Kidney capillary endothelial cell (primary cell): Measurements from ENCODE around the gene FSTL3.
"Not testable (repeated sequence)": the region's sequence is repeated elsewhere in the genome, so short reads cannot be mapped to it uniquely, and the experiment has no call there.

Experiments used
- DNase-seq: peaks from one replicate; pipeline ENCODE4 v3.0.0-alpha.2; 2018; ENCODE audit warnings: low spot score

FSTL3 gene

DNA sequence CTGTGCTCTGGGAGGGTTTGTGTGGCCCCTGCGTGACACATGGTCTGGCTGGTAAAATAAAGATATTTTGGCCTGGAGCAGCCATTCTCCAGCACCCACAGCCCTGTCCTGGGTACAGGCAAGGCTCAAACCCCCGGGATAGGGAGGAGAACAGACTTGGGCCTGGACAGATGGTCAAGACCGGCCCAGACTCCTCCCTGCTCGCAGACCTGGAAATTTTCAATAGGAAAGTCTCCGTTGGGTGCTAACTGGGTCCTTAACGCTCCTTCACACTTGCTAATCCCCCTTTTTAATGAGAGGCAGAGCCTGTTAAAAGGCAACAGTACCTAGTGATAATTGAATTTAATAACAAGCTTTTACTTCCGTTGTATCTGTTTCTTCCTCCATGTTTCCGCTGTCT lies 35.1 kb downstream of the FSTL3 start:
- DNase-seq: no peak

DNA sequence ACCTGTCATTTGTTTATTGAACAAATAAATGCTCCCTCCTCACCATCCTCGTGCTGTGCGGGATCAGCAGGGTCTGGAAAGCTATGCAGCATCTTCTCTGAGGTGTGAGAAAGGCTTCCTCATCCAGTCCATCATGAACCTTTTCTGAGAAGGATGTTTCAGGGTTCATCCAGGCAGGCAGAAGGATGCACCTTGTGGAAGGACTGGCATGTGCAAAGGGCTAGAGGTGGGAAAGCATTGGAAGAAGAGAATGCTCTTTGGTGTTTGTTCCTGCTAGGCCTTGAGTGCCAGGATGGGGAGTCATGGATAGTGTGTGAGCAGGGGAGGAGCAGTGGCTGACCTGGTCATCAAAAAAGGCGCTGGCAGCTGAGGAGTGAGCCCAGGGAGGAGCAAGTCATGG lies 39.2 kb downstream of the FSTL3 start:
- DNase-seq: no peak

DNA sequence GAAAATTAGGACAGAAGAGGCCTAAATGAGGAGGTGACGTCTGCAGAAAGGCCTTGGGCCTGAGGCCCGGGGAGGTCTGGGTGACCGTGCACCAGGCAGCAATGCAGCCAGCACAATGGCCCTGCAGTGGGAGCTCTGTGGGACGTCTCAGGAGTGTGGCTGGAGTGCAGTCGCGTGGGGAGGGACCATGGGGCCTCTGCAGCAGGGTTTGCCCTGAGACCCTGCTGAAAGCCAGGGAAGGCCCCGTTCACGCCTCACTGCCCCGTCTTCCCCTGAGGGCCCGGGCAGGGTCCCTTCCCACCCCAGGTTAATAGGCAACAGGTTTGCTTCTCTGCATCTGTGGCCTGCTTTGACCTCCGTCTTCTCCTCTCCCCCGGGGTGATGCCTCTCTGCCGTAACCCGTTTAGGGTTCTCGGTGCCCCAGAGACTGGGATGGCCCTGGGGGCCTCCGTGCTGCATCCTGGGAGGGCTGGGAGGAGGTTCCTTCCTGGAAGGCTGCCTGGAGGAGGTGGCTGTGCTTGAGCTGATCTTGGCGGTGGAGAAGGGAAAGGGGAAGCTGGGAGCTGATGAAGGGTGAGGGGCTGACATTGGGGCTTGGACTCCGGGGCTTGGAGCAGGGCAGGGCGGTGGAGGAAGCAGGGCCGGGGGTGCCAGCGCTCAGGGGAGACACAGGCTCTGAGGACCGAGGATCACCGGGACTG lies 42.2 kb downstream of the FSTL3 start:
- DNase-seq: no peak

- DNase-seq: no peak
Observed at GRCh38 chr19:718991-719512, 42.9 kb downstream of the FSTL3 start.

DNA sequence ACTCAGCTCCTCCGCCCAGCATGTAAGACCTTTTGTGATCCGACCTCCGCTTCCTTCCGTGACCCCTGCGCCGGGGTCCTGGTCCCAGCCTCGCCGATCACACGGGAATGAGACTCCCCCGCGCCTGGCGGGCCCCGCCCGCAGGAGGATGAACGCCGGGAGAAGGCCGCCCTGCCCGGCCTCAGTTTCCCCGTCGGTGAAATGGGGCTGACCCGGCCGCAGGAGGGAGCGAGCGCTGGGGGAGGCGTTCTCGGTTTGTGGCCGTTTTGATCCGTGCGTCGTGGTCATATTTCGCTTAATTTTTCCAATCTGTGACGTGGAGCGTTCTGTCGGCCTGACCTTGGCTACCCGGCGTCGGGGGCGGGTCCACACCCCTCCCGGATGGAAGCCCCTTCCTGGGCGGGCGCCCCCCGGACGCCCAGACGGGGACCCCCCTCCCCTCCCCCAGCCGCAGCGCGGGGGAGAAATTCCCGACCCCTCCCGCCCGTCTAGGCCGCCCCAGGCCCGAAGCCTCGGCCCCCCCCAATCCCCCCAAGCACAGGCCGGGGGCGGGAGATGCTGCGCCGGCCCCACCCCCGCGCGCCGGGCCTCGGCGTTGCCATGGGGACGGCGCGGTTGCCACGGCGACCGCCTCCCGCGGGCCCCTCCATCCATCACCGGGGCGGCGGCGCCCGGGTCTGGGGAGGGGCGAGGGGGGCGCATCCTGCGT lies 43.6 kb downstream of the FSTL3 start:
- no peak for DNase-seq

DNA sequence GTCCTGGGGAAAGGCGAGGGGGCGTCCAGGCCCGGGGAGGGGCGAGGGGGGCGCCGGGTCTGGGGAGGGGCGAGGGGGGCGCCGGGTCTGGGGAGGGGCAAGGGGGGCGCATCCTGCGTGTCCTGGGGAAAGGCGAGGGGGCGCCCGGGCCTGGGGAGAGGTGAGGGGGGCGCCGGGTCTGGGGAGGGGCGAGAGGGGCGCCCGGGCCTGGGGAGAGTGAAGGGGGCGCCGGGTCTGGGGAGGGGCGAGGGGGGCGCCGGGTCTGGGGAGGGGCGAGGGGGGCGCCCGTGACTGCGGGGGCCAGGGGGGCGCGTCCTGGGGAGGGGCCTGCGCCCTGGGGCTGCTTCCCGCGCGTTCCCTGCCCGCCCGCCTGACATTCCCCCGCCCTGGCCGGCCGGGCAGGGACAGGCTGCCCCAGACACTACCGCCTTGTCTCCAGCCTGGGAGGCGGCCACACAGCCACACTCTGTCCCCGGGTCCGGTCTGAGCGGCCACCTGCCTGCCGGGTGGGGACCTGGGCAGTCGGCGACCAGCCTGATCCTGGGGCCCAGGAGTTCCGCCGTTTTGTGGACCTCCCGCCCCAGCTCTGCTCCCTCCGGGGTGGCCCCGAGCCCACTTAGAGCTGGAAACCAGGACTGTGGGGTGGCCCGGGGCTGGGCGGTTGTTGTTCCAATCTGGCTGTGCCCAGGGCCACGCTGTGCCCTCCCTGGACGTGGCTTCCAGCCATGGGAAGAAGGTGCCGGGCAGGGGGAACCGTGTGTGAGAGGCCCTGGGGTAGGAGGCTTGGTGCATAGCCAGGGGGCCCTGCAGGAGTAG lies 44.4 kb downstream of the FSTL3 start:
- DNase-seq: no peak

DNA sequence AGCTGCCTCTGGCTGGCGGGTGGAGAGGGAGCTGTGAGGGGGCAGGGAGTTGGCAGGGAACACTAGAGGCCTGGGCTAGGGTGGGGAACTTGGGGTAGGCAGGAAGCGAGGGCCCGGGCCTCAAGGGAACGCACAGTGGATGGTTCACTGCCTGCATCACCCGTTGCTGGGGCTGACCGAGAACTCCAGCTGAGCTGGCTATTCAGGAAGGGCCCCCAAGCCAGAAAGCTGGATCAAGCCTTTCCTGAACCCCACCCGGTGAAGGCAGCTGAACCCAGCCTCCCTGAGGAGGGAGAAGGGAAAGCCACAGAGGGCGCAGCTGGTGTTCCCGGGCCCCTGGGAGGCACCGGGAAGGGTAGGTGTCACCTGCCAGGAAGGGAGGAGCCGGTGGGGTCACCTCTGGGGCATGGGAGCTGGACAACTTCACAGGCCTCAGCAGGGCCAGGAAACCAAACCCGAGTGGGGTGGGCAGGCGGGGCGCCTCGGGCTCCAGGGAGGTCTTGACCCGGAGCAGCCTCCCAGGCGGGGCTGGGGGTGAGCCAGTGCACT lies 46.4 kb downstream of the FSTL3 start:
- no peak for DNase-seq

DNA sequence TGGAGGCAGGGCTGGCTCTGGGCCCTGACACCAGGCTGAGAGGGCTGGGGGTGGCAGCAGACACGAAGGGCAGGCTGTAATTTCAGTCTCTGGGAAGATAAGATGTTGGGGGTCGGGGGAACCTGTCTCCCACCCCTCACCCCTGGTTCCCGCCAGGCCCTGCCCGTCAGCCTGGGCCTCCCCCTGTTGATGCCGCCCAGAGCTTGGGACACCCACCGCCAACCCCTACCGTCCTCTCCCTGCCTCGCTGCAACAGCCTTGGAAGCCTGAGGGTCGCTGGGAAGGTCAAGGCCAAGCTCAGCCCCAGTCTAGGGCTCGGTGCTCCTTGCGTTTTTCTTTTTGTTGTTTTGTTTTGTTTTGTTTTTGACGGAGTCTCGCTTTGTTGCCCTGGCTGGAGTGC lies 47.1 kb downstream of the FSTL3 start:
- DNase-seq: no peak

DNA sequence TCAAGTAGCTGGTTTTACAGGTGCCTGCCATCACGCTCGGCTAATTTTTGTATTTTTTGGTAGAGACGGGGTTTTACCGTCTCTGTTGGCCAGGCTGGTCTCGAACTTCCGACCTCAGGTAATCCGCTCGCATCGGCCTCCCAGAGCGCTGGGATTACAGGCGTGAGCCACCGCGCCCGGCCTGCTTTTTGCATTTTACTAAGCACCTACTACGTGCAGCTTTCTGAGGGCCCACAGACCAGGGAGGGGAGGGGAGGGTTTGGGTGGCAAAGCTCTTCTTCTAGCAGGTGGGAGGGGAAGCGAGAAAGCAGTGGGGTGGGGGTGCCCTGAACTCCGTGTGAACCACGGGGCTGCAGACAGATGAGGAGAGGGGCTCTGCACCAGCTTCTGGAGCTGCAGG lies 47.5 kb downstream of the FSTL3 start:
- no peak for DNase-seq

DNA sequence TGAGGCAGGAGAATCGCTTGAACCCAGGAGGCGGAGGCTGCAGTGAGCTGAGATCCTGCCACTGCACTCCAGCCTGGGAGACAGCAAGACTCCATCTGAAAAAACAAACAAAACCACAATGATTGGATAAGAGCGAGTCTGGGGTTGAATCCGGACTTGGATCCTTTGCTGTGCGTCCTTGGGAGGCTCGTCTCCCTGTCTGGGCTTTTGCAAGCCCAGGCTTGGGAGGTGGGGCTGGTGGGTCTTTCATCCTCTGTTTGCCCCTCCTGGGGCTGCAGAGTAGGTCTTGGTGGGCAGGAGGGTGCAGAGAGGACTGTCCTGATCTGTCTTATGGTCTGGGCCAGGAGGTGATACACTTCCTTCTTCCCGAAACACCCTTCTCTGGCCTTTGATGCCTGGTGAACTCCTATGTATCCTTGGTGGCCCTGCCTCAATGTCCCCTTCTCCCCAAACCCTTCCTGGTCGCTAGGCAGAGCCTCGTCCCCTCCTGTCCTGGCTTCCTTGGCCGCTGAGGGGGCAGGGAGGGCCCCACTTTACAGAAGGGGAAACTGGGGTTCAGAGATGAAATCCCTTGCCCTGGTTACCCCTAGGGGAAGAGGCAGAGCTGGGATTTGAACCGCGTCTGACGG lies 49.4 kb downstream of the FSTL3 start:
- DNase-seq: no peak

- no peak for DNase-seq
Observed at GRCh38 chr19:726993-727956, 51.1 kb downstream of the FSTL3 start.

DNA sequence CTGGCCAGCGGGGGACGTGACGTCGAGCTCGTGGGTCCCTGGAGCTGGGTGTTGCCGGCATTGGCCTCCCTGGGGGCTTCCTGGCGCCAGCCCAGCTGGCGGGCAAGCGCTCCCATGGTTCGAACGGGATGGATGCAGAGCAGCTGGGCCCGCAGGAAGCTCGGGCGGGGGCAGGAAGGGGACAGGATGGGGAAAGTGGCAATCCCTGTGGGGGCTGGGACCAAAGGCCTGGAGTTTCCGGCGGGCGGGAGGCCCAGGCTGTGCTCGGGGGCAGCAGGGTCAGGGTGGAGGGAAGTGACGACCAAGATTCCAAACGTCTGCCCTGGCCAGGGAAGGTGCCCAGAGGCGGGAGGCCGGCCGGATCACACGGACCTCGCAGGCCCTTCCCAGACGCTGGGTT lies 51.8 kb downstream of the FSTL3 start:
- peak; percentile 92 for DNase-seq

- not testable (repeated sequence) for DNase-seq
Observed at GRCh38 chr19:729564-729963, 53.4 kb downstream of the FSTL3 start.

- DNase-seq: no peak
Observed at GRCh38 chr19:729965-730668, 53.9 kb downstream of the FSTL3 start.

DNA sequence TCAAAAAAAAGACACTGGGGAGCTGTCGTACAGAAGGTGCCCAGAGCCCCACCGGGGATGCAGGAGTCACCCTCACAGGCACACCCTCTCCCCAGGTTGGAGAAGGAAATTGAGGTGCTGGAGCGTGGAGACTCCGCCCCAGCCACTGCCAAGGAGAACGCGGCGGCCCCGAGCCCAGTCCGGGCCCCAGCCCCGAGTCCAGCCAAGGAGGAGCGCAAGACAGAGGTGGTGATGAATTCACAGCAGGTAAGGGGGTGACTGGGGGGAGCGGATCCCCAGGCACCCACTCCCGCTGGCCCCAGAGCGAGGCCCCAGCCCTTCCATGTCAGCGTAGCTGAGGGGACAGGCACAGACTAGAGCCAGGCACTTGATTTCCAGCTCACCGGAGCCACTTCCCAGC lies 54.8 kb downstream of the FSTL3 start:
- no peak for DNase-seq

- DNase-seq: no peak
Observed at GRCh38 chr19:732148-733069, 56.2 kb downstream of the FSTL3 start.
